ENCODE results near the gene DSP.

DSP gene

GRCh38 chr6:7628479-7628878 lies 87.0 kb downstream of the DSP start:
- CTCF ChIA-PET: no interaction called here
- no peak for TF ChIP-seq CTCF (conservative IDR thresholded peaks at IDR 0.05; ENCODE audit: low read depth)
- POLR2A ChIA-PET (ENCODE audit: low non-redundant PET): no interaction called here
- H3K27ac ChIP-seq: no peak overlapping the region
- no peak for DNase-seq (ENCODE audit: low spot score)

GRCh38 chr6:7628909-7629308 lies 87.4 kb downstream of the DSP start:
- H3K27ac ChIP-seq: no peak overlapping the region
- ChIA-PET POLR2A (ENCODE audit: low non-redundant PET) (no interaction called here), CTCF (no interaction called here)
- no peak for DNase-seq (ENCODE audit: low spot score)
- TF ChIP-seq CTCF (conservative IDR thresholded peaks at IDR 0.05; ENCODE audit: low read depth): no peak

- CTCF ChIA-PET: no interaction called here
- POLR2A ChIA-PET (ENCODE audit: low non-redundant PET): no interaction called here
- no peak for TF ChIP-seq CTCF (conservative IDR thresholded peaks at IDR 0.05; ENCODE audit: low read depth)
- H3K27ac ChIP-seq: no peak overlapping the region
- DNase-seq (ENCODE audit: low spot score): no peak
These were observed 87.8 kb downstream of the DSP start for GRCh38 chr6:7629321-7629720.

GRCh38 chr6:7630792-7631191 lies 89.3 kb downstream of the DSP start:
- no peak overlapping the region for H3K27ac ChIP-seq
- ChIA-PET POLR2A (ENCODE audit: low non-redundant PET) (no interaction called here), CTCF (interaction anchor here (0.6 to 0.9 kb wide), 3 partner anchors 30 to 774 kb away, joined by 3 to 4 read pairs (median 4); no protein-coding TSS in a partner anchor)
- DNase-seq (ENCODE audit: low spot score): no peak
- no peak for TF ChIP-seq CTCF (conservative IDR thresholded peaks at IDR 0.05; ENCODE audit: low read depth)

GRCh38 chr6:7631466-7631865 lies 90.0 kb downstream of the DSP start:
- CTCF ChIA-PET: interaction anchor here (0.6 to 0.9 kb wide), 2 partner anchors 31 to 363 kb away, joined by 3 to 4 read pairs; no protein-coding TSS in a partner anchor
- DNase-seq (ENCODE audit: low spot score): no peak
- POLR2A ChIA-PET (ENCODE audit: low non-redundant PET): no interaction called here
- no peak for TF ChIP-seq CTCF (conservative IDR thresholded peaks at IDR 0.05; ENCODE audit: low read depth)
- no peak overlapping the region for H3K27ac ChIP-seq

- no peak overlapping the region for H3K27ac ChIP-seq
- no peak for TF ChIP-seq CTCF (conservative IDR thresholded peaks at IDR 0.05; ENCODE audit: low read depth)
- ChIA-PET CTCF (no interaction called here), POLR2A (ENCODE audit: low non-redundant PET) (no interaction called here)
- no peak for DNase-seq (ENCODE audit: low spot score)
These were observed 91.2 kb downstream of the DSP start for GRCh38 chr6:7632501-7633290.

Measured in RWPE1 (cell line).